Measurements from ENCODE around the gene PRCC.

DNA sequence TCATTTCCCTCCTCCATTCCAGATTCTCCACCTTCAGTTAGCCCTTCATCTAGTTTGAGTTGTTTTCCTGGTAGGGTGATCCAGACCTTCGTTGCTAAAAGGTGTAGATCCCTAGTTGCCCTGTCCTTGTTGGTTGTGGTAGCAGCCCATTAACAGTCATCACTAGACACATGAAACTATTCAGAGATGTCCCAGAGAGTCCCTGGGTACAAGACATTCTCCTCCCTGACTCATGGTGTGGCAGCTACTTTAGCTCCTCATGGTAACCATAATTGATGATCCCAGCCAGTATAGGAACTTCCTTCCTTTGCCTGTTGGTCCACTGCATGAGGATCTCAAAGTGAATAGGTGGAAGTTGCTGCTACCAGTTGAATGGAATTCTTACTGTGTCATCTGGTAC, 55.3 kb downstream of the PRCC start:
- TF ChIP-seq, protein P1, sequence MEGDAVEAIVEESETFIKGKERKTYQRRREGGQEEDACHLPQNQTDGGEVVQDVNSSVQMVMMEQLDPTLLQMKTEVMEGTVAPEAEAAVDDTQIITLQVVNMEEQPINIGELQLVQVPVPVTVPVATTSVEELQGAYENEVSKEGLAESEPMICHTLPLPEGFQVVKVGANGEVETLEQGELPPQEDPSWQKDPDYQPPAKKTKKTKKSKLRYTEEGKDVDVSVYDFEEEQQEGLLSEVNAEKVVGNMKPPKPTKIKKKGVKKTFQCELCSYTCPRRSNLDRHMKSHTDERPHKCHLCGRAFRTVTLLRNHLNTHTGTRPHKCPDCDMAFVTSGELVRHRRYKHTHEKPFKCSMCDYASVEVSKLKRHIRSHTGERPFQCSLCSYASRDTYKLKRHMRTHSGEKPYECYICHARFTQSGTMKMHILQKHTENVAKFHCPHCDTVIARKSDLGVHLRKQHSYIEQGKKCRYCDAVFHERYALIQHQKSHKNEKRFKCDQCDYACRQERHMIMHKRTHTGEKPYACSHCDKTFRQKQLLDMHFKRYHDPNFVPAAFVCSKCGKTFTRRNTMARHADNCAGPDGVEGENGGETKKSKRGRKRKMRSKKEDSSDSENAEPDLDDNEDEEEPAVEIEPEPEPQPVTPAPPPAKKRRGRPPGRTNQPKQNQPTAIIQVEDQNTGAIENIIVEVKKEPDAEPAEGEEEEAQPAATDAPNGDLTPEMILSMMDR (IDR thresholded peaks at IDR 0.05) = no peak
- TF ChIP-seq EP300 (IDR thresholded peaks at IDR 0.05) = no peak

Measured in A549 (cell line).